ENCODE results near the gene PCDHB8. TPM values are rescaled to one million over a fixed set of nuclear protein-coding genes. Genes with fewer than 3 reads are reported as not detected.
"Not testable (repeated sequence)": the region's sequence is repeated elsewhere in the genome, so short reads cannot be mapped to it uniquely, and the experiment has no call there.

PCDHB8 gene
- 0.74 and 1.3 TPM in 2 replicates for polyA plus RNA-seq (2014; cell fraction: cytosol; rRNA removed)
- polyA plus RNA-seq (2014; cell fraction: nucleus; rRNA removed) = 0.35 and 0.80 TPM in 2 replicates

GRCh38 chr5:141177577-141178191 is at the start of gene PCDHB8:
Gene PCDHB8 (plus strand): TSS chr5:141177790. CDS start chr5:141178035, 245 bp downstream.
- DNase-seq (ENCODE audit: low spot score) = peak; percentile 26

- no peak for DNase-seq (ENCODE audit: low spot score)
These were observed 42.4 kb upstream of the PCDHB8 start, which contains the start of gene PCDHB5 for GRCh38 chr5:141135030-141135717. Gene PCDHB5 (plus strand): TSS chr5:141135206. CDS start chr5:141135435, 229 bp downstream.

GRCh38 chr5:141135718-141136266 is 41.8 kb upstream of the PCDHB8 start:
- no peak for DNase-seq (ENCODE audit: low spot score)

GRCh38 chr5:141137346-141137745 is 40.2 kb upstream of the PCDHB8 start:
- DNase-seq (ENCODE audit: low spot score) = not testable (repeated sequence)

- DNase-seq (ENCODE audit: low spot score) = peak; percentile 53
These were observed 27.8 kb upstream of the PCDHB8 start, which contains the start of gene PCDHB6 for GRCh38 chr5:141149812-141150211. Gene PCDHB6 (plus strand): TSS chr5:141150057. CDS start chr5:141150258, 201 bp downstream.

- DNase-seq (ENCODE audit: low spot score) = no peak
These were observed 27.2 kb upstream of the PCDHB8 start for GRCh38 chr5:141150224-141150992.

GRCh38 chr5:141150993-141151325 is 26.6 kb upstream of the PCDHB8 start:
- no peak for DNase-seq (ENCODE audit: low spot score)

- not testable (repeated sequence) for DNase-seq (ENCODE audit: low spot score)
These were observed 26.0 kb upstream of the PCDHB8 start for GRCh38 chr5:141151632-141152031.

- not testable (repeated sequence) for DNase-seq (ENCODE audit: low spot score)
These were observed 25.5 kb upstream of the PCDHB8 start for GRCh38 chr5:141152096-141152495.

GRCh38 chr5:141155540-141156374 is 21.8 kb upstream of the PCDHB8 start:
- no peak for DNase-seq (ENCODE audit: low spot score)

GRCh38 chr5:141157356-141157755 is 20.2 kb upstream of the PCDHB8 start:
- not testable (repeated sequence) for DNase-seq (ENCODE audit: low spot score)

- DNase-seq (ENCODE audit: low spot score) = not testable (repeated sequence)
These were observed 19.7 kb upstream of the PCDHB8 start for GRCh38 chr5:141157901-141158300.

GRCh38 chr5:141172381-141173204 is 5.0 kb upstream of the PCDHB8 start, which contains the start of gene PCDHB7:
Gene PCDHB7 (plus strand): TSS chr5:141172644. CDS start chr5:141172836, 192 bp downstream.
- peak; percentile 45 for DNase-seq (ENCODE audit: low spot score)

- DNase-seq (ENCODE audit: low spot score) = not testable (repeated sequence)
These were observed 3.1 kb upstream of the PCDHB8 start for GRCh38 chr5:141174291-141175104.

- DNase-seq (ENCODE audit: low spot score) = no peak
These were observed 1.7 kb upstream of the PCDHB8 start for GRCh38 chr5:141175933-141176332.

- not testable (repeated sequence) for DNase-seq (ENCODE audit: low spot score)
These were observed 1.8 kb downstream of the PCDHB8 start for GRCh38 chr5:141179371-141179770.

GRCh38 chr5:141179876-141180275 is 2.3 kb downstream of the PCDHB8 start:
- not testable (repeated sequence) for DNase-seq (ENCODE audit: low spot score)

GRCh38 chr5:141180313-141180712 is 2.7 kb downstream of the PCDHB8 start:
- no peak for DNase-seq (ENCODE audit: low spot score)

GRCh38 chr5:141182248-141182647 is 4.7 kb downstream of the PCDHB8 start, which contains the start of gene PCDHB16:
Gene PCDHB16 (plus strand): TSS chr5:141182387. CDS start chr5:141182560, 173 bp downstream.
- DNase-seq (ENCODE audit: low spot score) = peak; percentile 72

Measured in SK-N-DZ (cell line).